H1 (cell line): ENCODE results near the gene GPC2. TPM values are rescaled to one million over a fixed set of nuclear protein-coding genes. Genes with fewer than 3 reads are reported as not detected.

Source experiments
- BACH1 ChIP-seq: IDR thresholded peaks from 2 replicates; pipeline ENCODE4 v1.6.1; 2012; ENCODE audit warnings: low read length, improper control_type of control experiment
- BRCA1 ChIP-seq: IDR thresholded peaks from 2 replicates; pipeline ENCODE4 v1.6.1; 2012; ENCODE audit warnings: low read depth, low read length, improper control_type of control experiment
- GABPA ChIP-seq: IDR thresholded peaks from 2 replicates; pipeline ENCODE4 v1.6.1; 2011; ENCODE audit warnings: mild to moderate bottlenecking, low read length, moderate library complexity, borderline replicate concordance; ENCODE audit not compliant: insufficient read depth
- JUND ChIP-seq: IDR thresholded peaks from 2 replicates; pipeline ENCODE4 v1.6.1; 2011; ENCODE audit warnings: mild to moderate bottlenecking, improper control_type of control experiment, low read length
- MAFK ChIP-seq: IDR thresholded peaks from 2 replicates; pipeline ENCODE4 v1.6.1; 2012; ENCODE audit warnings: low read depth, mild to moderate bottlenecking, improper control_type of control experiment, low read length
- POLR2A ChIP-seq, 2 experiments: IDR thresholded peaks; 1 replicate in 1 of 2; 2 replicates in 1 of 2; pipeline ENCODE4 v1.6.1; 2011; ENCODE audit warnings: low read depth in 2 of 2, low read length in 2 of 2, mild to moderate bottlenecking in 2 of 2; ENCODE audit errors: control extremely low read depth in 1 of 2
- SUZ12 ChIP-seq: fragments of 200-600 bp; sonication (generic); IDR thresholded peaks from 2 replicates; pipeline ENCODE4 v1.6.1; 2012; ENCODE audit warnings: mild to moderate bottlenecking, inconsistent platforms, low read length, moderate library complexity, mixed read lengths
- polyA plus RNA-seq, 7 experiments: library from polyadenylated mRNA; depleted of rRNA in 3 of 7; stranded (reverse) in 5 of 7; unstranded in 2 of 7; fragments of >200 nt in 5 of 7; fragments of 200-250 nt in 2 of 7; gene quantifications; 1 replicate in 5 of 7; 2 replicates in 1 of 7; 4 replicates in 1 of 7; pipeline versions ENCODE4 v1.2.1 to v1.2.3, GENCODE V29; 2011 to 2013; ENCODE audit warnings: missing spikeins in 2 of 7, mixed read lengths in 2 of 7
- total RNA-seq: library from RNA; stranded (reverse); fragmentation: NEBNext Ultra II Directional; extraction: Animal tissue kit (Norgen Biotek cat#: 25700); gene quantifications from 2 replicates; pipeline ENCODE4 v1.2.1, GENCODE V29; 2021
- TF ChIP-seq, protein P1 (sequence below): fragments of 300-600 bp; sonication (generic); IDR thresholded peaks from 2 replicates; pipeline ENCODE4 v1.7.1; 2012; ENCODE audit warnings: low read length, moderate library complexity, mild to moderate bottlenecking, inconsistent platforms; ENCODE audit not compliant: insufficient replicate concordance
- TF ChIP-seq, protein P2 (sequence below): IDR thresholded peaks from 2 replicates; pipeline ENCODE4 v1.6.1; 2011; ENCODE audit warnings: low read length, improper control_type of control experiment

The GPC2 gene
- total and polyA plus RNA-seq, 2 of the 8 experiments (the other 6 are each of a cell fraction or from before 2014, with no cell fraction given) = 25.3 to 44.8 TPM

DNA sequence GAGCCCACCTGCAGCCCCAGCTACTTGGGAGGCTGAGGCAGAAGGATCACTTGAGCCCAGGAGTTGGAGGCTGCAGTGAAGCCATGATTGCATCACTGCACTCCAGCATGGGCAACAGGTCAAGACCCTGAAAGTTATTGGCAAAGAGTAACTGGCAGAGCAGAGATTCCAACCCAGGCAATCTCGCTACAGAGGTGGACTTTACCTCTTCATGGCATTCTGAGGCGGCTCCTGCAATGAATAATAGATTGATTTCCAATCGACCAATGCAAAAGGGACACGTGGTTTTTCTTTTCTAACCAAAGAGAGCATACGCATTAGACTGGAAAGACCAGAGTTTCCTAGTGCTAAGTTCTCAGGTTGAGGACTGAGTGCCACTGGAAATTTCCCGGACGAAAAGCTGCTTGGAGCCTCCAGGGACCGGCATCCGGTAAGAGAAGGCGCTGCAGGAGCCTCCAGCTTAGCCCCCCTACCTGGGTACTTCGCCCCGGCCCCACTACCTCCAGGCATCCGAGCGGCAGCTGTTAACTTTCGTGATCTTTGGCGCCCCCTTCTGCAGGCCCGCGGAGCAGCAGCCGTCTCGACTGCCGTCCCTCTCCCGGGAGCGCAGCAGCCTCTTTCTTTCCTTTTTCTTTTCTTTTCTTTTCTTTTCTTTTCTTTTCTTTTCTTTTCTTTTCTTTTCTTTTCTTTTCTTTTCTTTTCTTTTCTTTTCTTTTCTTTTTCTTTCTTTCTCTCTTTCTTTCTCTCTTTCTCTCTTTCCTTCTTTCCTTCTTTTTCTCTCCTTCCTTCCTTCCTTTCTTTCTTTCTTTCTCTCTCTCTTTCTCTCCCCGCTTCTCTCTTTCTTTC lies 46.4 kb downstream of the GPC2 start (continued):
- TF ChIP-seq, protein P1, sequence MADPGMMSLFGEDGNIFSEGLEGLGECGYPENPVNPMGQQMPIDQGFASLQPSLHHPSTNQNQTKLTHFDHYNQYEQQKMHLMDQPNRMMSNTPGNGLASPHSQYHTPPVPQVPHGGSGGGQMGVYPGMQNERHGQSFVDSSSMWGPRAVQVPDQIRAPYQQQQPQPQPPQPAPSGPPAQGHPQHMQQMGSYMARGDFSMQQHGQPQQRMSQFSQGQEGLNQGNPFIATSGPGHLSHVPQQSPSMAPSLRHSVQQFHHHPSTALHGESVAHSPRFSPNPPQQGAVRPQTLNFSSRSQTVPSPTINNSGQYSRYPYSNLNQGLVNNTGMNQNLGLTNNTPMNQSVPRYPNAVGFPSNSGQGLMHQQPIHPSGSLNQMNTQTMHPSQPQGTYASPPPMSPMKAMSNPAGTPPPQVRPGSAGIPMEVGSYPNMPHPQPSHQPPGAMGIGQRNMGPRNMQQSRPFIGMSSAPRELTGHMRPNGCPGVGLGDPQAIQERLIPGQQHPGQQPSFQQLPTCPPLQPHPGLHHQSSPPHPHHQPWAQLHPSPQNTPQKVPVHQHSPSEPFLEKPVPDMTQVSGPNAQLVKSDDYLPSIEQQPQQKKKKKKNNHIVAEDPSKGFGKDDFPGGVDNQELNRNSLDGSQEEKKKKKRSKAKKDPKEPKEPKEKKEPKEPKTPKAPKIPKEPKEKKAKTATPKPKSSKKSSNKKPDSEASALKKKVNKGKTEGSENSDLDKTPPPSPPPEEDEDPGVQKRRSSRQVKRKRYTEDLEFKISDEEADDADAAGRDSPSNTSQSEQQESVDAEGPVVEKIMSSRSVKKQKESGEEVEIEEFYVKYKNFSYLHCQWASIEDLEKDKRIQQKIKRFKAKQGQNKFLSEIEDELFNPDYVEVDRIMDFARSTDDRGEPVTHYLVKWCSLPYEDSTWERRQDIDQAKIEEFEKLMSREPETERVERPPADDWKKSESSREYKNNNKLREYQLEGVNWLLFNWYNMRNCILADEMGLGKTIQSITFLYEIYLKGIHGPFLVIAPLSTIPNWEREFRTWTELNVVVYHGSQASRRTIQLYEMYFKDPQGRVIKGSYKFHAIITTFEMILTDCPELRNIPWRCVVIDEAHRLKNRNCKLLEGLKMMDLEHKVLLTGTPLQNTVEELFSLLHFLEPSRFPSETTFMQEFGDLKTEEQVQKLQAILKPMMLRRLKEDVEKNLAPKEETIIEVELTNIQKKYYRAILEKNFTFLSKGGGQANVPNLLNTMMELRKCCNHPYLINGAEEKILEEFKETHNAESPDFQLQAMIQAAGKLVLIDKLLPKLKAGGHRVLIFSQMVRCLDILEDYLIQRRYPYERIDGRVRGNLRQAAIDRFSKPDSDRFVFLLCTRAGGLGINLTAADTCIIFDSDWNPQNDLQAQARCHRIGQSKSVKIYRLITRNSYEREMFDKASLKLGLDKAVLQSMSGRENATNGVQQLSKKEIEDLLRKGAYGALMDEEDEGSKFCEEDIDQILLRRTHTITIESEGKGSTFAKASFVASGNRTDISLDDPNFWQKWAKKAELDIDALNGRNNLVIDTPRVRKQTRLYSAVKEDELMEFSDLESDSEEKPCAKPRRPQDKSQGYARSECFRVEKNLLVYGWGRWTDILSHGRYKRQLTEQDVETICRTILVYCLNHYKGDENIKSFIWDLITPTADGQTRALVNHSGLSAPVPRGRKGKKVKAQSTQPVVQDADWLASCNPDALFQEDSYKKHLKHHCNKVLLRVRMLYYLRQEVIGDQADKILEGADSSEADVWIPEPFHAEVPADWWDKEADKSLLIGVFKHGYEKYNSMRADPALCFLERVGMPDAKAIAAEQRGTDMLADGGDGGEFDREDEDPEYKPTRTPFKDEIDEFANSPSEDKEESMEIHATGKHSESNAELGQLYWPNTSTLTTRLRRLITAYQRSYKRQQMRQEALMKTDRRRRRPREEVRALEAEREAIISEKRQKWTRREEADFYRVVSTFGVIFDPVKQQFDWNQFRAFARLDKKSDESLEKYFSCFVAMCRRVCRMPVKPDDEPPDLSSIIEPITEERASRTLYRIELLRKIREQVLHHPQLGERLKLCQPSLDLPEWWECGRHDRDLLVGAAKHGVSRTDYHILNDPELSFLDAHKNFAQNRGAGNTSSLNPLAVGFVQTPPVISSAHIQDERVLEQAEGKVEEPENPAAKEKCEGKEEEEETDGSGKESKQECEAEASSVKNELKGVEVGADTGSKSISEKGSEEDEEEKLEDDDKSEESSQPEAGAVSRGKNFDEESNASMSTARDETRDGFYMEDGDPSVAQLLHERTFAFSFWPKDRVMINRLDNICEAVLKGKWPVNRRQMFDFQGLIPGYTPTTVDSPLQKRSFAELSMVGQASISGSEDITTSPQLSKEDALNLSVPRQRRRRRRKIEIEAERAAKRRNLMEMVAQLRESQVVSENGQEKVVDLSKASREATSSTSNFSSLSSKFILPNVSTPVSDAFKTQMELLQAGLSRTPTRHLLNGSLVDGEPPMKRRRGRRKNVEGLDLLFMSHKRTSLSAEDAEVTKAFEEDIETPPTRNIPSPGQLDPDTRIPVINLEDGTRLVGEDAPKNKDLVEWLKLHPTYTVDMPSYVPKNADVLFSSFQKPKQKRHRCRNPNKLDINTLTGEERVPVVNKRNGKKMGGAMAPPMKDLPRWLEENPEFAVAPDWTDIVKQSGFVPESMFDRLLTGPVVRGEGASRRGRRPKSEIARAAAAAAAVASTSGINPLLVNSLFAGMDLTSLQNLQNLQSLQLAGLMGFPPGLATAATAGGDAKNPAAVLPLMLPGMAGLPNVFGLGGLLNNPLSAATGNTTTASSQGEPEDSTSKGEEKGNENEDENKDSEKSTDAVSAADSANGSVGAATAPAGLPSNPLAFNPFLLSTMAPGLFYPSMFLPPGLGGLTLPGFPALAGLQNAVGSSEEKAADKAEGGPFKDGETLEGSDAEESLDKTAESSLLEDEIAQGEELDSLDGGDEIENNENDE = no peak
- TF ChIP-seq SUZ12 (no peak), GABPA (no peak; the same call in 1 of the 2 replicates), BRCA1 (no peak), JUND (no peak), MAFK (no peak), BACH1 (no peak), POLR2A (IDR thresholded peaks at IDR 0.05; ENCODE audit: control extremely low read depth in 1 of 2, low read depth in 2 of 2, low read length in 2 of 2) (0 out of 3 replicates have a peak, but pooled peaks of 1 of the 2 experiments have one; percentile 20)
- TF ChIP-seq, protein P2, sequence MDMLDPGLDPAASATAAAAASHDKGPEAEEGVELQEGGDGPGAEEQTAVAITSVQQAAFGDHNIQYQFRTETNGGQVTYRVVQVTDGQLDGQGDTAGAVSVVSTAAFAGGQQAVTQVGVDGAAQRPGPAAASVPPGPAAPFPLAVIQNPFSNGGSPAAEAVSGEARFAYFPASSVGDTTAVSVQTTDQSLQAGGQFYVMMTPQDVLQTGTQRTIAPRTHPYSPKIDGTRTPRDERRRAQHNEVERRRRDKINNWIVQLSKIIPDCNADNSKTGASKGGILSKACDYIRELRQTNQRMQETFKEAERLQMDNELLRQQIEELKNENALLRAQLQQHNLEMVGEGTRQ = no peak
